B cell (primary cell): ENCODE results near the gene SAPCD2.

Experiments used
- CTCF ChIP-seq: fragments of 200-600 bp; IDR thresholded peaks from one replicate; pipeline ENCODE4 v1.8.0; 2022; ENCODE audit warnings: antibody characterized with exemption, mild to moderate bottlenecking
- EZH2 ChIP-seq: IDR thresholded peaks from 2 replicates; pipeline ENCODE4 v1.6.1; 2012; ENCODE audit warnings: borderline replicate concordance, low read depth, mild to moderate bottlenecking, moderate library complexity, low read length; ENCODE audit not compliant: insufficient read depth, poor library complexity, severe bottlenecking

- TF ChIP-seq CTCF = no peak
- TF ChIP-seq EZH2 = no peak
Observed at GRCh38 chr9:137025517-137025966, 44.8 kb downstream of the SAPCD2 start.
